ENCODE measurements around the gene GRM4. TPM values are rescaled to one million over a fixed set of nuclear protein-coding genes. Genes with fewer than 3 reads are reported as not detected.

The GRM4 gene
- total and polyA plus RNA-seq, 2 donors from 2014 or later, result not detected

GRCh38 chr6:34079899-34080298 is 66.0 kb downstream of the GRM4 start:
- intact Hi-C loops (cut with DNase I), result no loop called here
- Histone ChIP-seq H3K36me3 (ENCODE audit: control insufficient read depth in 2 of 3, insufficient read depth in 3 of 3, low read length in 3 of 3) (no peaks in the 10 kb centered on the region), H3K4me1 (ENCODE audit: control insufficient read depth in 2 of 3, insufficient read depth in 2 of 3, low read depth in 1 of 3, low read length in 3 of 3) (no peaks in the 10 kb centered on the region)

DNA sequence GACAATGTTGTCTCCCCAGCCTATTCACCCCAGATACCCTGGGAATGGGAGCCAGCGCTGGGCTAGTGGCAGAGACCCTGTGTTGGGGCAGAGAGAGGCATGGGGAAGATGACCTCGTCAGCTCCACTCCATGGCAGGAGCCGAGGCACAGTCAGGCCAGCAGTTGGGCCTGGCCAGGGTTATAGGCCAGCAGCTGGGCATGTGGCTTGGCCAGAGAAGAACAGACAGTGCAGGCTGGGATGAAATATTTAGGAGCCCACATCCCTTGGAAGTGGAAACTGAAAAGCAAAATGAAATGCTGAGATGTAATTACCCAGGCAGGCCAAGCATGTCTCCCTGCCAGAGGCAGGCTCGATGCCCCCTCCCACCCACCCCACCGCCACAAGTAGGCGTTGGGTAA is 70.0 kb downstream of the GRM4 start:
- H3K27ac ChIP-seq (ENCODE audit: low read depth in 2 of 2, low read length in 2 of 2), result no peak overlapping the region
- intact Hi-C loops (cut with DNase I), result no loop called here
- TF ChIP-seq, protein P1, sequence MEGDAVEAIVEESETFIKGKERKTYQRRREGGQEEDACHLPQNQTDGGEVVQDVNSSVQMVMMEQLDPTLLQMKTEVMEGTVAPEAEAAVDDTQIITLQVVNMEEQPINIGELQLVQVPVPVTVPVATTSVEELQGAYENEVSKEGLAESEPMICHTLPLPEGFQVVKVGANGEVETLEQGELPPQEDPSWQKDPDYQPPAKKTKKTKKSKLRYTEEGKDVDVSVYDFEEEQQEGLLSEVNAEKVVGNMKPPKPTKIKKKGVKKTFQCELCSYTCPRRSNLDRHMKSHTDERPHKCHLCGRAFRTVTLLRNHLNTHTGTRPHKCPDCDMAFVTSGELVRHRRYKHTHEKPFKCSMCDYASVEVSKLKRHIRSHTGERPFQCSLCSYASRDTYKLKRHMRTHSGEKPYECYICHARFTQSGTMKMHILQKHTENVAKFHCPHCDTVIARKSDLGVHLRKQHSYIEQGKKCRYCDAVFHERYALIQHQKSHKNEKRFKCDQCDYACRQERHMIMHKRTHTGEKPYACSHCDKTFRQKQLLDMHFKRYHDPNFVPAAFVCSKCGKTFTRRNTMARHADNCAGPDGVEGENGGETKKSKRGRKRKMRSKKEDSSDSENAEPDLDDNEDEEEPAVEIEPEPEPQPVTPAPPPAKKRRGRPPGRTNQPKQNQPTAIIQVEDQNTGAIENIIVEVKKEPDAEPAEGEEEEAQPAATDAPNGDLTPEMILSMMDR (IDR thresholded peaks at IDR 0.05; ENCODE audit: borderline replicate concordance, extremely low read depth, insufficient read depth), result no peak
- FAIRE-seq, result no peak
- peaks cover 0 to 7% (median 0%) of the 10 kb centered on the region in 3 donors for H3K9me3 ChIP-seq (ENCODE audit: control insufficient read depth in 2 of 3, insufficient read depth in 1 of 3, low read length in 3 of 3)
- DNase-seq, result no peak
- no peak overlapping the region for H3K4me3 ChIP-seq (ENCODE audit: low read length in 3 of 3)
- no peaks in the 10 kb centered on the region for H3K27me3 ChIP-seq (ENCODE audit: control insufficient read depth, insufficient read depth, low read length)
- H3K9ac ChIP-seq (ENCODE audit: low read length in 3 of 3), result no peak overlapping the region
- no peaks in the 10 kb centered on the region for H3K4me1 ChIP-seq (ENCODE audit: control insufficient read depth in 2 of 3, insufficient read depth in 2 of 3, low read depth in 1 of 3, low read length in 3 of 3)
- H3K36me3 ChIP-seq (ENCODE audit: control insufficient read depth in 2 of 3, insufficient read depth in 3 of 3, low read length in 3 of 3), result no peaks in the 10 kb centered on the region

More at GRCh38 chr6:34079899-34080298, 66.0 kb downstream of the GRM4 start:
- Histone ChIP-seq H3K9ac (ENCODE audit: low read length in 3 of 3) (no peak overlapping the region), H3K27ac (ENCODE audit: low read depth in 2 of 2, low read length in 2 of 2) (no peak overlapping the region), H3K9me3 (ENCODE audit: control insufficient read depth in 2 of 3, insufficient read depth in 1 of 3, low read length in 3 of 3) (no peaks in the 10 kb centered on the region), H3K27me3 (ENCODE audit: control insufficient read depth, insufficient read depth, low read length) (no peaks in the 10 kb centered on the region), H3K4me3 (ENCODE audit: low read length in 3 of 3) (no peak overlapping the region)
- TF ChIP-seq, protein P1 (IDR thresholded peaks at IDR 0.05; ENCODE audit: borderline replicate concordance, extremely low read depth, insufficient read depth), result no peak
- DNase-seq, result no peak
- no peak for FAIRE-seq

DNA sequence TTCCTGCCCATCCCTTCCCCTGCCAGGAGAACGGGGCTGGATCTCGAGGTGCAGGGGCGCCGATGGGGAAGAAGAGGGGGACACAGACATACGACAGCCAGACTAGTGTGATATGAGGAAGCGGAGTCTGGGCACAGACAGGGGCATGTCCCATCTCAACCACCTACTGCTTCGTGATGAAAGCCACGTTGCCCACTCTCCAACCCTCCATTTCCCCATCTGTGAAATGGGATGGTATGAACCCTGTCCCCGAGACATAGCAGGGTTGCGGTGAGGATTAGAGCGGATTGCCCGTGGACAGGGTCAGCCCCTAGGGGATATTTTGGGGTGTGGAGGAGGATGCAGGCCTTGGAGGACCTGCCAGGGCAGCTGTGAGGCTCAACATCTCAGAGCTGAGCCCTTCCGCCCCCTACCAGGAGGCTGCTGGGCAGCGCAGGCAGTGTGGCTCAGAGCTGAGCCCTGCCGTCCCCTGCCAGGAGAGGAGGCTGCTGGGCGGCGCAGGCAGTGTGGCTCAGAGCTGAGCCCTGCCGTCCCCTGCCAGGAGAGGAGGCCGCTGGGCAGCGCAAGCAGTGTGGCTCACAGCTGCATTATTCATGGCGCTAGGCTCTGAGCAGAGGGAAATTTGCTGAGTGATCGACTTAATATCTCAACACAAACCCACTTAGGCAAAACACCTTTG is 71.7 kb downstream of the GRM4 start:
- intact Hi-C loops (cut with DNase I), result no loop called here
- peaks cover 0 to 7% (median 0%) of the 10 kb centered on the region in 3 donors for H3K9me3 ChIP-seq (ENCODE audit: control insufficient read depth in 2 of 3, insufficient read depth in 1 of 3, low read length in 3 of 3)

More for the DNA sequence above, 71.7 kb downstream of the GRM4 start:
- FAIRE-seq (no peak), DNase-seq (no peak)
- H3K4me1 ChIP-seq (ENCODE audit: control insufficient read depth in 2 of 3, insufficient read depth in 2 of 3, low read depth in 1 of 3, low read length in 3 of 3), result no peaks in the 10 kb centered on the region
- TF ChIP-seq, protein P1 (IDR thresholded peaks at IDR 0.05; ENCODE audit: borderline replicate concordance, extremely low read depth, insufficient read depth), result no peak
- H3K27me3 ChIP-seq (ENCODE audit: control insufficient read depth, insufficient read depth, low read length), result no peaks in the 10 kb centered on the region
- no peak overlapping the region for H3K4me3 ChIP-seq (ENCODE audit: low read length in 3 of 3)
- H3K9ac ChIP-seq (ENCODE audit: low read length in 3 of 3), result no peak overlapping the region
- H3K36me3 ChIP-seq (ENCODE audit: control insufficient read depth in 2 of 3, insufficient read depth in 3 of 3, low read length in 3 of 3), result no peaks in the 10 kb centered on the region
- H3K27ac ChIP-seq (ENCODE audit: low read depth in 2 of 2, low read length in 2 of 2), result no peak overlapping the region
